ENCODE results near the gene KLK14. TPM values are rescaled to one million over a fixed set of nuclear protein-coding genes. Genes with fewer than 3 reads are reported as not detected.

KLK14 gene
- total RNA-seq, 1 donor from 2014 or later = not detected

GRCh38 chr19:51065221-51065960 is 17.3 kb downstream of the KLK14 start:
- Histone ChIP-seq H3K9me3 (no peaks in the 10 kb centered on the region), H3K27ac (no peak overlapping the region), H3K27me3 (peaks cover 38% of the 10 kb centered on the region), H3K4me1 (no peaks in the 10 kb centered on the region), H3K4me3 (peak overlapping the region; percentile 25), H3K36me3 (no peaks in the 10 kb centered on the region)
- intact Hi-C loops (cut with DNase I) = no loop called here
- TF ChIP-seq CTCF (IDR thresholded peaks at IDR 0.05) = no peak
- no peak for ATAC-seq
- DNase-seq = no peak

DNA sequence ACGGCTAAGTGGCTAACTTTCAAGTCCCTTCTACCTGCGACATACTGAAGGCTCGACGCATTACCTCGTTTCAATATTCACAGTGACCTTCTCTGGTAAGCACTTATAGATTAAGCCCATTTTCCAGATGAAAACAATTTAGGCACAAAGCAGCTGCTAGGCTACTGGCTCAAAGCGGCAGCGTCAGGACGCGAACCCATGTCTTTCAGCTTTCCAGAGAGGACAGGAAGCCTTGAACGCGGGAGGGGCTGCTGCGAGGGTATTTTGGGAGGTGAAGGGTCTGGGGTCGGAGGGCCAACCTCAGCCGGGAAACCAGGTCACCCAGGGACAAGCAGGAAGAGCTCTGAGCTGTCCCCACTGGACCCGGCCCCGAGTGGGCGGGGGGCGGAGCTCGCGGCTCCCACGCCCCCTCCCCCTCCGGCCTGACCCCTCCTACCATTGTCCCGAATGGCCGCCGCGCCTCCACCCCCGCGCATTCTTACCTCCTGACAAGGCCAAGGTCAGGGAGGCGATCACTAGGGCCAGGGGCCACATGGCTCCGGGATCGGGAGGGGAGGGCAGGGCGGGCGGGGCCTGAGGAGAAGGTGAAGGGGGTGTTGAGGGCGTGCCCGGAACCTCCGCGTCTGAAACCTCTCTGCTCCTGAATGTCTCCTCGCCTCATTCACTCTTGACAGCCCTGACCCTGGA is 18.0 kb downstream of the KLK14 start, which contains the start of gene KLK13:
Gene KLK13 (minus strand): TSS at position 559 of the 687 bp plus-strand sequence. CDS start 25 bp downstream, at position 534.
- H3K36me3 ChIP-seq = no peaks in the 10 kb centered on the region
- H3K27ac ChIP-seq = no peak within 1 kb of the TSS
- H3K27me3 ChIP-seq = peaks cover 43% of the 10 kb centered on the region
- peak within 1 kb of the TSS; percentile 25 for H3K4me3 ChIP-seq
- DNase-seq = peak; percentile 73
- peak; percentile 74 for ATAC-seq
- TF ChIP-seq CTCF (IDR thresholded peaks at IDR 0.05) = no peak
- intact Hi-C loops (cut with DNase I) = no loop called here
- no peaks in the 10 kb centered on the region for H3K4me1 ChIP-seq
- H3K9me3 ChIP-seq = no peaks in the 10 kb centered on the region

- peaks cover 45% of the 10 kb centered on the region for H3K27me3 ChIP-seq
- intact Hi-C loops (cut with DNase I) = no loop called here
- H3K4me1 ChIP-seq = no peaks in the 10 kb centered on the region
- TF ChIP-seq CTCF (IDR thresholded peaks at IDR 0.05) = no peak
- H3K9me3 ChIP-seq = no peaks in the 10 kb centered on the region
- no peak overlapping the region for H3K4me3 ChIP-seq
- DNase-seq (no peak), ATAC-seq (no peak)
- no peak overlapping the region for H3K27ac ChIP-seq
- no peaks in the 10 kb centered on the region for H3K36me3 ChIP-seq
Measured at GRCh38 chr19:51063664-51064063, 19.0 kb downstream of the KLK14 start.

DNA sequence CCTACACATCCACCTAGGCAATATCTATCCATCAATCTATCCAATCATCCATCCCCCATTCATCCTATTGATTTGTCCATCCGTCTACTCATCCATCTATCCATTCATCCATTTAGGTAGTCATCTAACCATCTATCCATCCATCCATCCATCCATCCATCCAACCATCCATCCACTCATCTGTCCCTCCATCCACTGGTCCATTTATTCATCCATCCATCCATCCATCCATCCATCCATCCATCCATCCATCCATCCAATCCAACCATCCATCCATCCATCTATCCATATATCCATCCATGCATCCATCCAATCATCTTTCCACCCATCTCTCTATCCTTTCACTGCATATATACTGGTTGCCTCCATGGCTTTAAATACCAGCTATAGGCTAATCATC is 21.7 kb downstream of the KLK14 start:
- Histone ChIP-seq H3K27me3 (peaks cover 43% of the 10 kb centered on the region), H3K4me1 (no peaks in the 10 kb centered on the region), H3K27ac (no peak overlapping the region), H3K36me3 (no peaks in the 10 kb centered on the region), H3K4me3 (no peak overlapping the region), H3K9me3 (no peaks in the 10 kb centered on the region)
- DNase-seq (no peak), ATAC-seq (no peak)
- intact Hi-C loops (cut with DNase I) = no loop called here
- no peak for TF ChIP-seq CTCF (IDR thresholded peaks at IDR 0.05)

DNA sequence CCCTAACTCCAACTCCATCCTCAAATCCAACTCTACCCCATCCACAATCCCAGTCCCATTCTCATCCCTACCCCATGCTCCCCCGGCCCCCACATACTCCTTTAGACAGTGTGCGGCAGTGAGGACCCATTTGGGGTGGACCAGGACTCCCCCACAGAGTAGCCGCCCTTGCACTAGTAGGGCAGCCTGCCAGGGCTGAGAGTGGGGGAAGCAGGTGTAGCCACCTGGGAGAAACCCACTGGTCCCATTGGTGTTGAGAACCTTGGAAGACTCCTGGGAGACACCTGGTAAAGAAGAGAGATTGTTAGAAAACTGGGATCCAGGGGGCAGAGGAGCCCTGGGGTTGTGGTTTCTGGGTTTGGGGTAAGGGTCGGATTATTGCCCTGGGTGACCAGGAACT is 22.4 kb downstream of the KLK14 start:
- ATAC-seq (no peak), DNase-seq (no peak)
- Histone ChIP-seq H3K27ac (no peak overlapping the region), H3K27me3 (peaks cover 36% of the 10 kb centered on the region), H3K36me3 (no peaks in the 10 kb centered on the region), H3K4me1 (no peaks in the 10 kb centered on the region), H3K9me3 (no peaks in the 10 kb centered on the region), H3K4me3 (no peak overlapping the region)
- no peak for TF ChIP-seq CTCF (IDR thresholded peaks at IDR 0.05)
- intact Hi-C loops (cut with DNase I) = no loop called here
